ENCODE results near the gene SRP54. TPM values are rescaled to one million over a fixed set of nuclear protein-coding genes. Genes with fewer than 3 reads are reported as not detected.
A peak's percentile ranks its signal among the peaks of the same experiment; 100 is the strongest.

SRP54 gene
- total RNA-seq, 2 donors from 2014 or later, result 81.6 to 84.3 TPM

GRCh38 chr14:34965912-34966311 is 16.9 kb upstream of the SRP54 start:
- Mint-ChIP-seq H3K27me3 (ENCODE audit: low read depth) (no peaks in the 10 kb centered on the region), H3K9me3 (no peaks in the 10 kb centered on the region), H3K36me3 (ENCODE audit: insufficient read depth in 2 of 2) (peaks cover 4 to 10% of the 10 kb centered on the region in 2 donors), H3K4me3 (no peak overlapping the region), H3K27ac (peak overlapping the region; percentile 82), H3K4me1 (ENCODE audit: low read depth) (peaks cover 36% of the 10 kb centered on the region)
- peak in 1 of 2 donors; percentile 11 for ATAC-seq (replicated peaks in 1 of 2)
- no peak for DNase-seq

DNA sequence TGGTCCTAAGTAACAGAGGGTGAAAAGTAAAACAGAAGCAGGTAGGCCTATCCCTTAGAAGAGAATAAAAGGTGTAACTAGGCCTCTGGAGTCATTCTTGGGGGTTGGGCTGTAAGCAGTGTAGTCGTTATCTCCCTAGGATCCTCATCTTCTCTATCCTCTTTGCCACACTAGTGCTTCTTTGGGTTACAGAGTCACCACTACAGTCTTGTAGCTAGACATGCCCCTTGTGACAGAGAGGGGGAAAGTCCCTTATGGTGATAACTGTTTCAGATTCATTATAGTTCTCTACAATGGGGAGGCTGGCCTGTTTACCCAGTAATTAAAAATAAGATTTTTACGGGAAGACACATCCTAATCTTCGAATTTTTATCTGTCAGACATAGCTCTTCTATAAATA is 16.4 kb upstream of the SRP54 start:
- H3K27ac Mint-ChIP-seq, result peak overlapping the region; percentile 82
- H3K4me3 Mint-ChIP-seq, result no peak overlapping the region
- H3K9me3 Mint-ChIP-seq, result no peaks in the 10 kb centered on the region
- peak; percentile 92 to 93 for ATAC-seq (replicated peaks in 1 of 2)
- peaks cover 4 to 10% of the 10 kb centered on the region in 2 donors for H3K36me3 Mint-ChIP-seq (ENCODE audit: insufficient read depth in 2 of 2)
- H3K4me1 Mint-ChIP-seq (ENCODE audit: low read depth), result peaks cover 36% of the 10 kb centered on the region
- peak; percentile 22 to 26 for DNase-seq
- no peaks in the 10 kb centered on the region for H3K27me3 Mint-ChIP-seq (ENCODE audit: low read depth)

DNA sequence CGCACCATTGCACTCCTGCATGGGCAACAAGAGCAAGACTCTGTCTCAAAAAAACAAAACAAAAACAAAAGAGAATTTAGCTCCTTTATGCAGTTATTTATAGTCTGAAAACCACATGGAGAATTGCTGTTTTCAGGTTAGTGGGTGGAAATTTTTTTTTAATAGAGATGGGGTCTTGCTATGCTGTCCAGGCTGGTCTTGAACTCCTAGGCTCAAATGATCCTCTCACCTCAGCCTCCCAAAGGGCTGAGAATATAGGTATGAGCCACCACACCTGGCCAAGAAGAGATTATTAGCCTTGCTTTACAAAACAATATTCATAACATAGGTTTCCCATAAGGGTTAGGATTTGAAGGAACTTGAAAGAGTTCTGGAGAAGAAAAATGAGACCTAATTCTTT is 12.1 kb upstream of the SRP54 start:
- DNase-seq (no peak), ATAC-seq (replicated peaks in 1 of 2) (no peak)
- H3K4me1 Mint-ChIP-seq (ENCODE audit: low read depth), result peaks cover 42% of the 10 kb centered on the region
- H3K4me3 Mint-ChIP-seq, result no peak overlapping the region
- peaks cover 2 to 9% of the 10 kb centered on the region in 2 donors for H3K36me3 Mint-ChIP-seq (ENCODE audit: insufficient read depth in 2 of 2)
- H3K27ac Mint-ChIP-seq, result no peak overlapping the region
- H3K9me3 Mint-ChIP-seq, result no peaks in the 10 kb centered on the region
- H3K27me3 Mint-ChIP-seq (ENCODE audit: low read depth), result no peaks in the 10 kb centered on the region

DNA sequence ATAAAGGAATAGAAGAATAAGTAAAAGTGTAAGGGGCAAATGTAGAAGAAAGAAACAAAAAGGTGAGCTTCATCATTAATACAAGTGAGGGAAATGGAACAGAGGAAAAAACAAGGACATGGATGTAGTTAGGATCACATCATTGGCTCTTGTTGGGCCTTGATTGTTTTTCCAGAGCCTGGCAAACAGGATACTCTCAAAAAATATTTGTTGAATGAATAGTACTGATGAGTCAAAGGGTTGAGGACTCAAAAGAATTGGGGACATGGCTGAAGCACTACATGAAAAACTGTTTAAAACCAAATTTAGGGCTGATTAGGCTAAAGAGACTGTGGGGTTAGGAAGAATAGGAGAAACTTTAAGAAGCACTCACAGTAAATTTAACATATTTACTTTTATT is 11.4 kb upstream of the SRP54 start:
- Mint-ChIP-seq H3K27me3 (ENCODE audit: low read depth) (no peaks in the 10 kb centered on the region), H3K9me3 (no peaks in the 10 kb centered on the region), H3K4me1 (ENCODE audit: low read depth) (peaks cover 41% of the 10 kb centered on the region), H3K36me3 (ENCODE audit: insufficient read depth in 2 of 2) (peaks cover 0 to 9% of the 10 kb centered on the region in 2 donors), H3K27ac (no peak overlapping the region), H3K4me3 (no peak overlapping the region)
- DNase-seq, result no peak
- ATAC-seq (replicated peaks in 1 of 2), result no peak

DNA sequence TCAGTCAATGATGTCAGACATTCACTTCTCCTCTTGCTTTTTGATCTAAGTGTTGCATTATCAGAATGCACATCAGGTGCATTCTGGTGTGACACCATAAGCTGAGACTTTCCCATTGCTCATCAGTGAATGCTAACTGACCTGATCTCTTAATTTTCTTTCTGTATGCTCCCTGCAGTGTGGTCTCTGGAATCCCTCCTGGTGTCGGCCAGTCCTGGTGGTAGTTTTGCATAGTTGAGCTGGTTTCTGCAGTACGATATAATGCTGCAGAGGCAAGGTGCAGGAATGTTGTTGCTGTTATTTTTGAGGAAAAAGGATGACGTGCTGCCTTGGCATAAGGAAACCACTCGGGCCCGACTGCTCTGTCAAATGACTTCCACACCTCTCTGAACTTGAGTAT is 11.0 kb upstream of the SRP54 start:
- Mint-ChIP-seq H3K4me1 (ENCODE audit: low read depth) (peaks cover 37% of the 10 kb centered on the region), H3K36me3 (ENCODE audit: insufficient read depth in 2 of 2) (peaks cover 0 to 9% of the 10 kb centered on the region in 2 donors), H3K4me3 (no peak overlapping the region), H3K27ac (no peak overlapping the region), H3K27me3 (ENCODE audit: low read depth) (no peaks in the 10 kb centered on the region), H3K9me3 (no peaks in the 10 kb centered on the region)
- ATAC-seq (replicated peaks in 1 of 2), result no peak
- no peak for DNase-seq

DNA sequence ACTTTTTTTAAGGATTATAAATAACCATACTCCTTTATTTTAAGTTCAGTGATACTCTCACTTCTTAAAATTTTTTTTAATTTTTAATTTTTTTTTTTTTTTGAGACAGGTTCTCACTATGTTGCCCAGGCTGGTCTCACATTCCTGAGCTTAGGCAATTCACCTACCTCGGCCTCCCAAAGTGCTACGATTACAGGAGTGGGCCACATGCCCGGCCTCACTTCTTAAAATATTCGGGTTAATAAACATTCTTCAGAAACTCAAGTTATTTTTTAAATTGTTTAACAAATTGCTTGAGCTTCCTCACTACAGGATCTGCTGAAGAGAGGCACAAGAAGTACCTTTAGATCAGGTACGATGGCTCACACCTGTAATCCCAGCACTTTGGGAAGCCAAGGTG is 4.3 kb upstream of the SRP54 start:
- no peak overlapping the region for H3K27ac Mint-ChIP-seq
- H3K9me3 Mint-ChIP-seq, result no peaks in the 10 kb centered on the region
- H3K27me3 Mint-ChIP-seq (ENCODE audit: low read depth), result no peaks in the 10 kb centered on the region
- ATAC-seq (replicated peaks in 1 of 2) (no peak), DNase-seq (no peak)
- no peak overlapping the region for H3K4me3 Mint-ChIP-seq
- peaks cover 0 to 1% of the 10 kb centered on the region in 2 donors for H3K36me3 Mint-ChIP-seq (ENCODE audit: insufficient read depth in 2 of 2)
- peaks cover 7% of the 10 kb centered on the region for H3K4me1 Mint-ChIP-seq (ENCODE audit: low read depth)

- Mint-ChIP-seq H3K27ac (no peak overlapping the region), H3K27me3 (ENCODE audit: low read depth) (no peaks in the 10 kb centered on the region)
These were observed 2.4 kb upstream of the SRP54 start for GRCh38 chr14:34980337-34980900.

DNA sequence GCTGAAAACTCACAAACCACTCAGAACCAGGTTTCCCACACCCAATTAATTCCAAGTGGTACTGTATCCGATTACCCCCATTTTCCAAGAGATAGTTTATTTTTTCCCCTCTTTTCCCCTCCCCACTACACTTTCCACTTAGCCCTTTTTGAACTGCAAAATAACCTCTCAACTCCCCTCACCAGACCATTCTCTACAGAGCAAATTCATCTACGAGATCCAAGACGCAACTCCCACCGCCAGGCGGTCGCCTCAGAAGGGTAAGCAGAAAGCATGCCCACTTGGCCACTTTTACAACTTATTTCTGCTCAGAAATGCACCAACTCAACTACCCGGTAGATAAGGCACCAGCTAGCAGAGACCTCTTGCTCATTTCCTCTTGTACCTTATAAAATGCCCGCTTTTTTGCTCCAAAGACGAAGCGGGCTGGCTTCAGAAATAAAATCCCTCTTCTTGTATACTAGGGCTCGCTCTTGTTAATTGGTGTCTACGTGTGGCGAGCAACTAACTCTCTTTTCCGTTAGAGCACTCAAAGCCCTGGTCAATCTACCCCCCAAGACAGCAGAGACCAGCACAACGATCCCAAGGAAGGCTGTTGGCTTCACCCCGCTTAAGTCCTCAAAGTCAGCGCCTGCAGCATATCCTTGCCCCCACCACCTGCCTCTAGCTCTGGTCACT is 910 bp upstream of the SRP54 start:
- Mint-ChIP-seq H3K9me3 (no peaks in the 10 kb centered on the region), H3K27ac (no peak overlapping the region), H3K4me3 (no peak overlapping the region), H3K36me3 (ENCODE audit: insufficient read depth in 2 of 2) (peaks cover 5 to 13% of the 10 kb centered on the region in 2 donors), H3K4me1 (ENCODE audit: low read depth) (no peaks in the 10 kb centered on the region), H3K27me3 (ENCODE audit: low read depth) (no peaks in the 10 kb centered on the region)
- DNase-seq, result peak; percentile 41 to 52
- ATAC-seq (replicated peaks in 1 of 2), result peak; percentile 7 to 10

More at GRCh38 chr14:34980337-34980900, 2.4 kb upstream of the SRP54 start:
- Mint-ChIP-seq H3K9me3 (no peaks in the 10 kb centered on the region), H3K36me3 (ENCODE audit: insufficient read depth in 2 of 2) (peaks cover 5 to 9% of the 10 kb centered on the region in 2 donors), H3K4me3 (peak overlapping the region; percentile 54 to 64), H3K4me1 (ENCODE audit: low read depth) (peaks cover 7% of the 10 kb centered on the region)
- ATAC-seq (replicated peaks in 1 of 2) (no peak), DNase-seq (no peak)

- Mint-ChIP-seq H3K27ac (no peak overlapping the region), H3K4me3 (no peak overlapping the region)
- peak; percentile 3 to 4 for ATAC-seq (replicated peaks in 1 of 2)
These were observed 462 bp downstream of the SRP54 start for GRCh38 chr14:34983148-34983760.

DNA sequence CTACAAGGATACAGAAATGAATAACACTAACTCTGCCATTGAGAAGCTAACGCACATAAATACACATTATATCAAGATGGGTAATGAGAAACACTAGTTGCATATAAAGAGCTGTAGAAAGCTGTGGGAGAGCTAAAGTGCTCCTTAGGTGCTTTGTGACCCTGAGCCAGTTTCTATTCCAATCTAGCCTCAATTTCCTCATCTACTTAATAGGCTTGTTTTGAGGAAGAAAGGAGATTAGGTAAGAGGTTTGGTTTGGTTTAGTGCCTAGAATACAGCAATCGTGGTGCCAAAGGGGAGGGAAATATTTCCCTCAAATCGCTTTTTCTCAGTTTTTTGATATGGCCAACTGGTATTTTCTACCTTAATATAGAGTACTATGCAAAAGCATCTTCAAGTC is 994 bp downstream of the SRP54 start:
- H3K27me3 Mint-ChIP-seq (ENCODE audit: low read depth), result no peaks in the 10 kb centered on the region
- H3K4me3 Mint-ChIP-seq, result no peak overlapping the region
- DNase-seq, result no peak
- ATAC-seq (replicated peaks in 1 of 2), result no peak
- no peak overlapping the region for H3K27ac Mint-ChIP-seq
- no peaks in the 10 kb centered on the region for H3K9me3 Mint-ChIP-seq
- H3K4me1 Mint-ChIP-seq (ENCODE audit: low read depth), result no peaks in the 10 kb centered on the region
- H3K36me3 Mint-ChIP-seq (ENCODE audit: insufficient read depth in 2 of 2), result peaks cover 5 to 13% of the 10 kb centered on the region in 2 donors

More at GRCh38 chr14:34983148-34983760, 462 bp downstream of the SRP54 start:
- no peak for DNase-seq
- peaks cover 5 to 13% of the 10 kb centered on the region in 2 donors for H3K36me3 Mint-ChIP-seq (ENCODE audit: insufficient read depth in 2 of 2)
- no peaks in the 10 kb centered on the region for H3K27me3 Mint-ChIP-seq (ENCODE audit: low read depth)
- H3K4me1 Mint-ChIP-seq (ENCODE audit: low read depth), result no peaks in the 10 kb centered on the region
- no peaks in the 10 kb centered on the region for H3K9me3 Mint-ChIP-seq

GRCh38 chr14:34985740-34986139 is 2.9 kb downstream of the SRP54 start:
- Mint-ChIP-seq H3K4me3 (peak overlapping the region in 1 of 2 donors; percentile 54), H3K4me1 (ENCODE audit: low read depth) (peaks cover 6% of the 10 kb centered on the region), H3K27me3 (ENCODE audit: low read depth) (no peaks in the 10 kb centered on the region), H3K9me3 (no peaks in the 10 kb centered on the region), H3K27ac (peak overlapping the region; percentile 78), H3K36me3 (ENCODE audit: insufficient read depth in 2 of 2) (peaks cover 5 to 11% of the 10 kb centered on the region in 2 donors)
- ATAC-seq (replicated peaks in 1 of 2), result no peak
- no peak for DNase-seq

- Mint-ChIP-seq H3K4me1 (ENCODE audit: low read depth) (peaks cover 12% of the 10 kb centered on the region), H3K9me3 (no peaks in the 10 kb centered on the region)
These were observed 4.4 kb downstream of the SRP54 start for GRCh38 chr14:34987180-34987579.

DNA sequence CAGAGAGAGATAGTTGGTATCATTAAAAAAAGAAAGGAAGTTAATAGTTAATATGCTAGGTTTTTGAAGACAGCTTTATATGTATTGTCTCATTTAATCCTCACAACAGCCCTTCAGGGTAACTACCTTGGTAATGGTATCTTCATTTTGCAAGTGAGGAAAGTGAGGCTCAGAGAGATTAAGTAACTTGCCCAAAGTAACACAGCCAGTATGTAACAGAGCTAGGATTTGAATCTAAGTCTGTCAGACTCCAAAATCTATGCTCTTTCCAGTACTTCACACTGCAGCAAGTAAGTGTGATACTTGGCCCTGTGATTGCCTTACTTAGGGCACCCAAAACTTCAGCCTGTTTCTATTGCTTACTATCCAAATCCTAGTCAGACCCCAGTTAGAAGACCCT is 7.0 kb downstream of the SRP54 start:
- no peaks in the 10 kb centered on the region for H3K27me3 Mint-ChIP-seq (ENCODE audit: low read depth)
- peak overlapping the region; percentile 79 for H3K27ac Mint-ChIP-seq
- H3K36me3 Mint-ChIP-seq (ENCODE audit: insufficient read depth in 2 of 2), result peaks cover 2 to 8% of the 10 kb centered on the region in 2 donors
- DNase-seq, result no peak
- no peak overlapping the region for H3K4me3 Mint-ChIP-seq
- no peaks in the 10 kb centered on the region for H3K9me3 Mint-ChIP-seq
- peaks cover 29% of the 10 kb centered on the region for H3K4me1 Mint-ChIP-seq (ENCODE audit: low read depth)
- ATAC-seq (replicated peaks in 1 of 2), result no peak

More at GRCh38 chr14:34987180-34987579, 4.4 kb downstream of the SRP54 start:
- H3K4me3 Mint-ChIP-seq, result peak overlapping the region in 1 of 2 donors; percentile 25
- peaks cover 5 to 11% of the 10 kb centered on the region in 2 donors for H3K36me3 Mint-ChIP-seq (ENCODE audit: insufficient read depth in 2 of 2)
- H3K27ac Mint-ChIP-seq, result no peak overlapping the region
- no peak for DNase-seq
- H3K27me3 Mint-ChIP-seq (ENCODE audit: low read depth), result no peaks in the 10 kb centered on the region
- ATAC-seq (replicated peaks in 1 of 2), result no peak

All from activated T-cell treated with anti-CD3 and anti-CD28 coated beads, Interleukin-2, amount 50 U/mL, for 72 hours (primary cell).